Hepatocyte (in vitro differentiated cells): ENCODE results near the gene PMFBP1. TPM values are rescaled to one million over a fixed set of nuclear protein-coding genes. Genes with fewer than 3 reads are reported as not detected.

Experiments used
- DNase-seq: peaks from one replicate; pipeline ENCODE4 v3.0.0-alpha.2; 2016; ENCODE audit warnings: low spot score
- H2AFZ ChIP-seq: fragments of 200-600 bp; sonication (generic); 2 replicates; pipeline ENCODE4 v1.6.0; 2016; ENCODE audit warnings: antibody characterized with exemption, mild to moderate bottlenecking
- H3K27ac ChIP-seq: fragments of 200-600 bp; sonication (generic); 2 replicates; pipeline ENCODE4 v1.5.1; 2016; ENCODE audit warnings: mild to moderate bottlenecking
- H3K27me3 ChIP-seq: fragments of 200-600 bp; sonication (generic); 2 replicates; pipeline ENCODE4 v1.6.1; 2016
- H3K36me3 ChIP-seq: fragments of 200-600 bp; sonication (generic); replicated peaks from 2 replicates; pipeline ENCODE4 v1.5.1; 2016; ENCODE audit warnings: low read depth; ENCODE audit not compliant: insufficient read depth
- H3K4me1 ChIP-seq: fragments of 200-600 bp; sonication (generic); 2 replicates; pipeline ENCODE4 v1.5.1; 2016; ENCODE audit warnings: mild to moderate bottlenecking, moderate library complexity; ENCODE audit not compliant: insufficient read depth
- H3K4me2 ChIP-seq: fragments of 200-600 bp; sonication (generic); 2 replicates; pipeline ENCODE4 v1.6.0; 2016
- H3K4me3 ChIP-seq: fragments of 200-600 bp; sonication (generic); 2 replicates; pipeline ENCODE4 v1.5.1; 2016; ENCODE audit warnings: mild to moderate bottlenecking
- H3K79me2 ChIP-seq: fragments of 200-600 bp; sonication (generic); 2 replicates; pipeline ENCODE4 v1.6.0; 2017; ENCODE audit warnings: mild to moderate bottlenecking
- H3K9me2 ChIP-seq: fragments of 200-600 bp; sonication (generic); replicated peaks from 2 replicates; pipeline ENCODE4 v1.6.0; 2017; ENCODE audit warnings: mild to moderate bottlenecking; ENCODE audit not compliant: insufficient read depth
- H3K9me3 ChIP-seq: fragments of 200-600 bp; sonication (generic); 2 replicates; pipeline ENCODE4 v1.5.1; 2016; ENCODE audit warnings: low read depth, mild to moderate bottlenecking
- H4K20me1 ChIP-seq: fragments of 200-600 bp; sonication (generic); 2 replicates; pipeline ENCODE4 v1.6.0; 2016; ENCODE audit warnings: mild to moderate bottlenecking; ENCODE audit not compliant: insufficient read depth, poor library complexity, severe bottlenecking
- EZH2 ChIP-seq: fragments of 200-600 bp; sonication (generic); IDR thresholded peaks from 2 replicates; pipeline ENCODE4 v1.6.1; 2016; ENCODE audit warnings: antibody characterized with exemption, mild to moderate bottlenecking, borderline replicate concordance
- EZH2phosphoT487 ChIP-seq: fragments of 200-600 bp; sonication (generic); IDR thresholded peaks from one replicate; pipeline ENCODE4 v1.6.1; 2018; ENCODE audit warnings: antibody characterized with exemption, mild to moderate bottlenecking, low read depth, moderate library complexity; ENCODE audit not compliant: unreplicated experiment, severe bottlenecking
- WGBS: methylation state at CpG from one replicate; pipeline ENCODE4 v1.1.6; 2016; ENCODE audit warnings: low lambda C conversion rate; ENCODE audit errors: missing lambda C conversion rate; 5-methylcytosine and 5-hydroxymethylcytosine counted together
- polyA plus RNA-seq: library from polyadenylated mRNA; unstranded; fragments of >200 nt; fragmentation: Nextera tagmentation; extraction: Ambion mirVana; gene quantifications from 2 replicates; pipeline ENCODE4 v1.2.1, GENCODE V29; 2016
- total RNA-seq: library from RNA; depleted of rRNA; stranded (reverse); fragments of >200 nt; gene quantifications from 2 replicates; pipeline ENCODE4 v1.2.3, GENCODE V29; 2014
- TF ChIP-seq, protein P1 (sequence below): fragments of 200-600 bp; sonication (generic); IDR thresholded peaks from 2 replicates; pipeline ENCODE4 v1.5.1; 2016; ENCODE audit warnings: antibody characterized with exemption, mild to moderate bottlenecking; ENCODE audit not compliant: poor library complexity

Gene PMFBP1
- total and polyA plus RNA-seq, 2 experiments from 2014 or later: 1.4 to 3.4 TPM

DNA sequence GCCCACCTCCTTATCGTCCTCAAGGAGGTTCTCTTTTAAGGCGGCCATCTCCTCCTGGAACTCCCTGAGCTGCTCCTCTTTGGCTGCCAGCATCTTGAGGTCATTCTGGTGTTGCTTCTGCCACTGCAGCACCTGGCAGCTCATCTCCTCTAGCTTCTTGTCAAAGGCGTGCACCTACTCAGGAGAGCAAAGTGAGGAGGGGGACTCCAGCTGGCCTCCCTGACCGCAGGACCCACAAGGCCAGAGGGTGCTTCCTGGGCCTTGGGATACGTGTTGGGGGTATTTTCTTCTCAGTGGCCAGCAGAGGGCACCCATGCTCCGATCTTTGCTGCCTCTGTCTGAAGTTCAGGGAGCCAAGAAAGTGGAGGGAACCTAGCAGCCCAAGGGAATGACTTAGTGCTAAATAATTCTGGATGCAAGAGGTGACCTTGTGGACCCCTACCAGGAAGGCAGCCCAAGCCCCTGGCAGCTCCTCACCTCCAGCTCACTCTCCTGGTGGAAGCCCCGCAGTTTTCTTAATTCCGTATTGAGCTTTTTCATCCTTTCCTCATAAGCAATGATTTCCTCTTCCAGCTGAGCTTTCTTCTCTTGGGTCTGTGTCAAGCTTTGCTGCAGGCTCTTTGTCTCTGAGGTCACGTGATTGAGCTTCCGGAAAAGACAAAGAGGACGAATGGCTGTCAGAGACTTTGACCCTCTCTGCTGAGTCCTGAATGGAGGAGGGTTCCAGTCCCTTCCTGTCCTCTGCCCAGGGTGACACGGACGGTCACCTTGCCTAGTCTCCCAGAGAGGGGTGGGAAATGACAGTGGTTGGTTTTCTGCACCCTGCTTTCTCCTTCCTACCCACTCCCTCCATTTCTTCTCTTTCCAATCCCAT lies 47.0 kb downstream of the PMFBP1 start:
- H3K27ac ChIP-seq: peak overlapping the region; percentile 49
- no peaks in the 10 kb centered on the region for H3K27me3 ChIP-seq

DNA sequence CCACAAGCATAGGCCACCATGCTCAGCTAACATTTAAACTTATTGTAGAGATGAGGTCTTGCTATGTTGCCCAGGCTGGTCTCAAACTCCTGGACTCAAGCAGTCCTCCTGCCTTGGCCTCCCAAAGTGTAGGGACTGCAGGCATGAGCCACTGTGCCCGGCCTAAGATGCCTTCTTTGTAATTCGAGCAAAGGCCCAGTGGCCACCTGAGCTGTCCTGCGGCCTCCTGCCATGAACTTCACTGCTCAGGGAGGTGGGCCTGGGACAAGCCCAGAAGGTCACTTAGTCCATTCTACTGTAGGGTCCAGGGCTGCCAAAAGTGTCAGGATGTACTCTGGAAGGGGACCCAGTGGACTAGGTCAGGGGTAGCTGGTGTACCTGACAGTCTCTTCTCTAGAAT lies 47.8 kb downstream of the PMFBP1 start:
- no peaks in the 10 kb centered on the region for H3K79me2 ChIP-seq

More for the DNA sequence above, 47.0 kb downstream of the PMFBP1 start:
- peaks cover 8% of the 10 kb centered on the region for H3K4me1 ChIP-seq
- WGBS: 41% methylated on average over 13 of the region's 13 CpGs
- no peaks in the 10 kb centered on the region for H3K36me3 ChIP-seq
- no peaks in the 10 kb centered on the region for H4K20me1 ChIP-seq
- peak; percentile 82 for DNase-seq
- no peaks in the 10 kb centered on the region for H3K9me3 ChIP-seq
- no peaks in the 10 kb centered on the region for H3K9me2 ChIP-seq
- H3K79me2 ChIP-seq: no peaks in the 10 kb centered on the region
- no peak for TF ChIP-seq EZH2
- TF ChIP-seq, protein P1, sequence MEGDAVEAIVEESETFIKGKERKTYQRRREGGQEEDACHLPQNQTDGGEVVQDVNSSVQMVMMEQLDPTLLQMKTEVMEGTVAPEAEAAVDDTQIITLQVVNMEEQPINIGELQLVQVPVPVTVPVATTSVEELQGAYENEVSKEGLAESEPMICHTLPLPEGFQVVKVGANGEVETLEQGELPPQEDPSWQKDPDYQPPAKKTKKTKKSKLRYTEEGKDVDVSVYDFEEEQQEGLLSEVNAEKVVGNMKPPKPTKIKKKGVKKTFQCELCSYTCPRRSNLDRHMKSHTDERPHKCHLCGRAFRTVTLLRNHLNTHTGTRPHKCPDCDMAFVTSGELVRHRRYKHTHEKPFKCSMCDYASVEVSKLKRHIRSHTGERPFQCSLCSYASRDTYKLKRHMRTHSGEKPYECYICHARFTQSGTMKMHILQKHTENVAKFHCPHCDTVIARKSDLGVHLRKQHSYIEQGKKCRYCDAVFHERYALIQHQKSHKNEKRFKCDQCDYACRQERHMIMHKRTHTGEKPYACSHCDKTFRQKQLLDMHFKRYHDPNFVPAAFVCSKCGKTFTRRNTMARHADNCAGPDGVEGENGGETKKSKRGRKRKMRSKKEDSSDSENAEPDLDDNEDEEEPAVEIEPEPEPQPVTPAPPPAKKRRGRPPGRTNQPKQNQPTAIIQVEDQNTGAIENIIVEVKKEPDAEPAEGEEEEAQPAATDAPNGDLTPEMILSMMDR: peak; percentile 80
- H2AFZ ChIP-seq: peak overlapping the region; percentile 18
- no peak overlapping the region for H3K4me3 ChIP-seq
- peak overlapping the region; percentile 55 for H3K4me2 ChIP-seq

GRCh38 chr16:72123426-72123825 lies 48.5 kb downstream of the PMFBP1 start:
- Histone ChIP-seq H3K4me1 (peaks cover 8% of the 10 kb centered on the region), H2AFZ (no peak overlapping the region), H3K36me3 (no peaks in the 10 kb centered on the region), H3K27ac (no peak overlapping the region), H3K4me2 (no peak overlapping the region), H3K27me3 (no peaks in the 10 kb centered on the region), H3K79me2 (no peaks in the 10 kb centered on the region), H3K4me3 (no peak overlapping the region), H3K9me2 (no peaks in the 10 kb centered on the region), H4K20me1 (no peaks in the 10 kb centered on the region), H3K9me3 (no peaks in the 10 kb centered on the region)
- 80% methylated on average over 8 of the region's 8 CpGs for WGBS
- TF ChIP-seq EZH2: no peak
- TF ChIP-seq, protein P1: no peak
- no peak for DNase-seq

More for the DNA sequence above, 47.8 kb downstream of the PMFBP1 start:
- DNase-seq: no peak
- Histone ChIP-seq H3K4me1 (peaks cover 8% of the 10 kb centered on the region), H3K27me3 (no peaks in the 10 kb centered on the region), H3K9me3 (no peaks in the 10 kb centered on the region), H3K27ac (no peak overlapping the region), H2AFZ (no peak overlapping the region), H3K4me3 (no peak overlapping the region), H4K20me1 (no peaks in the 10 kb centered on the region), H3K4me2 (no peak overlapping the region), H3K9me2 (no peaks in the 10 kb centered on the region), H3K36me3 (no peaks in the 10 kb centered on the region)
- WGBS: 94% methylated on average over 3 of the region's 3 CpGs
- TF ChIP-seq EZH2: no peak
- TF ChIP-seq, protein P1: no peak
- TF ChIP-seq EZH2phosphoT487: no peak
